Measurements from ENCODE around the gene SLC6A6. TPM values are rescaled to one million over a fixed set of nuclear protein-coding genes. Genes with fewer than 3 reads are reported as not detected.

The SLC6A6 gene
- total RNA-seq, 1 donor: 33.2 TPM

DNA sequence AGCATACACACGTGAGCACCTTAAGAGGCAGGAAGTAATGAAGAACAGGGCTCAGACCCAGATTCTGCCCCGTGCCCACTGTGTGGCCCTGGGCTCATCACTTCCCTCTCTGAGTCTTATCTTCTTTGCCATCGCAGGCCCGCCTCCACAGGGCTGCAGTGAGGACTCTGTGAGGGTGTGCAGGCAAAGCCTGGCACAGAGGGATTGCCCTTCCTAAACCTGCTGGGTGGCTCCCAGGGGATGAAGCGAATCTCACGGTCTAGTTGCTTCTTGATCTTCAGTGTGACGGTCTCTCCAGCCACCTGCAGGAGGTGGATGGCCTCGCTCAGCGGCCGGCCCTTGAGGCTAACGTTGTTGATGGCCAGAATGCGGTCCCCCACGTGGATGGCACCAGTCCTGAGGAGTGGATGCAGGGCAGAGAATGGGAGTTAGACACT is 104.9 kb downstream of the SLC6A6 start:
- no peak for DNase-seq (ENCODE audit: low read depth)
- TF ChIP-seq, protein P1, sequence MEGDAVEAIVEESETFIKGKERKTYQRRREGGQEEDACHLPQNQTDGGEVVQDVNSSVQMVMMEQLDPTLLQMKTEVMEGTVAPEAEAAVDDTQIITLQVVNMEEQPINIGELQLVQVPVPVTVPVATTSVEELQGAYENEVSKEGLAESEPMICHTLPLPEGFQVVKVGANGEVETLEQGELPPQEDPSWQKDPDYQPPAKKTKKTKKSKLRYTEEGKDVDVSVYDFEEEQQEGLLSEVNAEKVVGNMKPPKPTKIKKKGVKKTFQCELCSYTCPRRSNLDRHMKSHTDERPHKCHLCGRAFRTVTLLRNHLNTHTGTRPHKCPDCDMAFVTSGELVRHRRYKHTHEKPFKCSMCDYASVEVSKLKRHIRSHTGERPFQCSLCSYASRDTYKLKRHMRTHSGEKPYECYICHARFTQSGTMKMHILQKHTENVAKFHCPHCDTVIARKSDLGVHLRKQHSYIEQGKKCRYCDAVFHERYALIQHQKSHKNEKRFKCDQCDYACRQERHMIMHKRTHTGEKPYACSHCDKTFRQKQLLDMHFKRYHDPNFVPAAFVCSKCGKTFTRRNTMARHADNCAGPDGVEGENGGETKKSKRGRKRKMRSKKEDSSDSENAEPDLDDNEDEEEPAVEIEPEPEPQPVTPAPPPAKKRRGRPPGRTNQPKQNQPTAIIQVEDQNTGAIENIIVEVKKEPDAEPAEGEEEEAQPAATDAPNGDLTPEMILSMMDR (IDR thresholded peaks at IDR 0.05; ENCODE audit: insufficient read depth, low read depth, low read length): no peak

DNA sequence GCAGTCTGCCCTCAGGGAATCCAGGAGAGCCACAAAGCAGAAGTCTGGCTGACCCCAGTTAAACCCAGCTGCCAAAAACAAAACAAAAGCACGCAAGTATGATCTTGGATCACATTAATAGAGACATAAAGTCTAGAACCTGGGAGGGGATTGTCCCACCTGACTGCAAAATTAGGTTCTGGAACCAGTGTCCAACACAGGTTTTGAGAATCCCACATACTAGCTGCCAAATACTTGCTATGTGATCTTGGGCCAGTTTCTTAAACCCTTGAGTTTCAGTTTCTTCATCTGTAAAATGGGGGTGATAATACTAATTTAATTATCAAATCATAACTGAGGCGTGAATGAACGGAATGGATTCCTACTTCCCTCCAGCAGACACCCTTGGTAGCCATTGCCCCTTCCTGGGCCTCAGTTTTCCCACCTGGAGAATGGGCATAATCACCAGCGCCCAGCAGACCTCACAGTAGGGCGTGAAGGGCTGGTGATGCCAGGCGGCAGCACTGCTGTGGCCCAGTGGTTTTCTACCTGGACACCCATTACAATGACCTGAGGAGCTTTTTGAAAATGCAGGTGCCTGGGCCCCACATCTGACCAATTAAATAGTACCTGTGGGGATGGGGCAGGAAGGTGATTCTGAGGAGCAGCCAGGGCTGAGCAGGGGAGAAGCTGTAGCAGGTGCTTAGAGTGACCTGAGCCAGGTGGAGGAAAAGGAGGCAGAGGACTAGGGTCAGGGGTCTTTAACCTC is 105.5 kb downstream of the SLC6A6 start:
- no peak for DNase-seq (ENCODE audit: low read depth)
- no peak overlapping the region for H3K4me3 ChIP-seq (ENCODE audit: low read depth, low read length)
- TF ChIP-seq, protein P1 (IDR thresholded peaks at IDR 0.05; ENCODE audit: insufficient read depth, low read depth, low read length): no peak

More for the DNA sequence above, 104.9 kb downstream of the SLC6A6 start:
- H3K4me3 ChIP-seq (ENCODE audit: low read depth, low read length): no peak overlapping the region

DNA sequence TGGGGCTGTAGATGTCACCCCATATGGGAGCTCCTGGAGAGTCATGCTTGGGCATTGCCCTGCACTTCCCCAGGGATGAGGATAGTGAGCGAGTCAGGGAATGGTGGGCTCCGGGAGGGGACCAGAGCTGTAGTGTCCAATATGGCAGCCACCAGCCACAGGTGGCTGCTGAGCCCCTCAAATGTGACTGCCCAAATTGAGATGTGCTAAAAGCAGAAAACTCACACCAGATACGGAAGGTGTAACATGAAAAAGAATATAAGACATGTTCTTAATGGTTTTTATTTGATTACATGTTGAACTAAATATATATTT is 106.1 kb downstream of the SLC6A6 start:
- DNase-seq (ENCODE audit: low read depth): no peak
- TF ChIP-seq, protein P1 (IDR thresholded peaks at IDR 0.05; ENCODE audit: insufficient read depth, low read depth, low read length): no peak
- no peak overlapping the region for H3K4me3 ChIP-seq (ENCODE audit: low read depth, low read length)

DNA sequence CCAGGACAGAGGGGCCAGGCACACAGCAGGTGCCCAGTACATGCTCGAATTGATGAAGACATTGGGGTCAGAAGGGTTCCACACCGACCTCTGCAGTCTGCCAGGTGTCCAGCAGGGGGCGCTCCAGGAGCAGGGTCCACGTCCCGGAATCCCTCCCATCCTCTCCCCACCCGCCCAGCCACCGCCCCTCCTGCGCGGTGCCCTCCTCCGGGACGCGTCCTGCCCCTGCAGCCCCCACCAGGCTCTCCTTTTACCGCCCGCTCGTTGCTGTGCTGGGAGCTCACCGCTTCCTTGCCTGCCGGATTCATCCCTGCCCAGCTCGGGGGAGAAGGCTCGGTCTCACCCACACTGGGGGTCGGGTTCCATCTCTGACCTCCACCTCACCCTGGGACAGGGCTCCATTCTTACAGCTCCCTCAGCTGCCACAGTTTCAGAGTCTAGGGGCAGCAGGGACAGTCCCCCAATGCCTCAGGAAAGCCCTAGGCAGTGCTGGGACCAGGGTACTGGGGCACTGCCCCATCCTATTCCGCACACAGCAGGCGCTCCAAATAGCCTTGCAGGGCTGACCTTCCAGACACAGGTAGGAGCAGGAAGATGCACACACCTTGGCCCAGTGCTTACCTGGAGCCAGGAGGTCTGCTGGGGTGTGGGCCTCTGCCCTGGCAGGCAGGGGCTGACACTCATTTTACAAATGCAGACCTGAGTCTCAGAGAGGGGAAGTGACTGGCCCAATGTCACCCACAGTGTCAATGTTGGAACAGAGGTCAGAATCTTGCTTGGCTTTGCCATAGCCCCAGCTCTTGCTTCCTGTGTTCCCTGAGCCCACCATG is 106.8 kb downstream of the SLC6A6 start:
- no peak overlapping the region for H3K4me3 ChIP-seq (ENCODE audit: low read depth, low read length)
- DNase-seq (ENCODE audit: low read depth): peak; percentile 26
- TF ChIP-seq, protein P1 (IDR thresholded peaks at IDR 0.05; ENCODE audit: insufficient read depth, low read depth, low read length): peak; percentile 76

DNA sequence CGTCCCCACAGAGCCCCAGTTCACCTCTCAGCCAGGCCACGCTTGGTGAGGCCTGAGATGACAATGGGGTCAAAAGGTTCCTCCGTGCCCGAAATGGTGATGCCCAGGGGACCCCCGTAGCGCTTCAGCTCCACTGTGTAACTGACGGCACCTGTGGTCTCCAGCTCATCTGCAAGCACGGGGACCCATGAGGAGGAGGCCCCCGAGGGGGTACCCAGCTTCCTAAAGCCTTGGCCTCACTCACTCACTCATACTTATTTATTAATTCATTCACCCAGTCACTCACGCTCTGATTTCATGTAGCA is 107.3 kb downstream of the SLC6A6 start:
- TF ChIP-seq, protein P1 (IDR thresholded peaks at IDR 0.05; ENCODE audit: insufficient read depth, low read depth, low read length): no peak
- no peak for DNase-seq (ENCODE audit: low read depth)

DNA sequence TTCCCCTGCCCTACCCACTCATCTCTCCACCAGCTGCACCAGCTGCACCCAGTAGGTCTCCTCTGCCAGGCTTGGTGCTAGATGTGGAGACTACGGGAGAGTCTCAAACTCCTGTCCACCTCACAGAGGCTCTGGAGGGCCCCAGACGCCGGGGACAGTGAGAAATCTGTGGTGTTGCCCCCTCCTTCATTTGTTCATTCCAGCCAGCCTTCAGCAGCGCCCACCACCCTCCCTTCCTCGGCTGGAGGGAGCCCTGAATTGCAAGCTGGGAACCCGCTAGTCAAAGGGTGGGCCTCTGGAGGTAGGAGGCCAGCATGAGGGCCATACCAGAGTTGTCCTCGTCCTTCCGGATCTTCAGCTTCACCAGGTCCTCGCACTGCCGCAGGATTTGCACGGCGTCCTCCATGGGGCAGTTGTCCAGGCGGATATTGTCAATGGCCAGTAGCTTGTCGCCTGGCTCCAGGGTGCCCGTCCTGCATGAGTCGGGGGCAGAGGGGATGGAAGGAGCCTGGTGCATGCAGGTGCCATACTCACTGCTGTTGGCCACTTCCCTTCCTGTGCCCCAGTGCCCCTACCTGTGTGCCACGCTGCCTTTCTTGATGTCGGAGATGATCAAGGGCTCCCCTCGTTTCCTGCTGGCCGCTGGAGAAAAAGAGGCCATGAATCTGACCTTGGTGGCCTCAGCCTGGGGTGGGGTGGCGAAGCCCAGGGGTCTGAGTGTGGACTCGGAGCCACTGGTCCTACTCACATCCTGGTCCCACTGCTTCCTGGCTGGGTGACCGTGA is 108.6 kb downstream of the SLC6A6 start:
- TF ChIP-seq, protein P1 (IDR thresholded peaks at IDR 0.05; ENCODE audit: insufficient read depth, low read depth, low read length): no peak
- no peak for DNase-seq (ENCODE audit: low read depth)
- H3K4me3 ChIP-seq (ENCODE audit: low read depth, low read length): no peak overlapping the region

More for the DNA sequence above, 107.3 kb downstream of the SLC6A6 start:
- no peak overlapping the region for H3K4me3 ChIP-seq (ENCODE audit: low read depth, low read length)

All from fibroblast of villous mesenchyme (primary cell).